IgD-negative memory B cell (primary cell): ENCODE results near the gene CDC42BPB. TPM values are rescaled to one million over a fixed set of nuclear protein-coding genes. Genes with fewer than 3 reads are reported as not detected.

ENCODE experiments used
- H3K27ac Mint-ChIP-seq, 3 donors: one replicate each; pipeline ENCODE4 v1.8.0; 2020 to 2022; ENCODE audit warnings: mild to moderate bottlenecking in 3 of 3, mixed read lengths in 3 of 3, moderate library complexity in 1 of 3
- H3K27me3 Mint-ChIP-seq: one replicate; pipeline ENCODE4 v1.8.0; 2021; ENCODE audit warnings: mixed read lengths
- H3K36me3 Mint-ChIP-seq: one replicate; pipeline ENCODE4 v1.8.0; 2020; ENCODE audit warnings: mild to moderate bottlenecking, mixed read lengths
- H3K4me1 Mint-ChIP-seq, 3 donors: one replicate each; pipeline ENCODE4 v1.8.0; 2020 to 2022; ENCODE audit warnings: mixed read lengths in 3 of 3, mild to moderate bottlenecking in 1 of 3
- H3K4me3 Mint-ChIP-seq, 4 donors: one replicate each; pipeline ENCODE4 v1.8.0; 2020 to 2022; ENCODE audit warnings: mild to moderate bottlenecking in 4 of 4, mixed read lengths in 4 of 4, moderate library complexity in 3 of 4
- H3K9me3 Mint-ChIP-seq, 3 donors: one replicate each; pipeline ENCODE4 v1.8.0; 2020 to 2021; ENCODE audit warnings: mixed read lengths in 3 of 3, mild to moderate bottlenecking in 1 of 3
- polyA plus RNA-seq: library from polyadenylated mRNA; unstranded; fragments of 300-500 nt; fragmentation: Illumina TruSeq; gene quantifications from one replicate; pipeline ENCODE4 v1.2.3, GENCODE V29; 2021

Gene CDC42BPB
- polyA plus RNA-seq, 1 donor from 2014 or later, result 1.2 TPM

- Mint-ChIP-seq H3K27me3 (peaks cover 3% of the 10 kb centered on the region), H3K36me3 (peaks cover 1% of the 10 kb centered on the region), H3K27ac (no peak overlapping the region), H3K9me3 (no peaks in the 10 kb centered on the region), H3K4me1 (peaks cover 4 to 8% (median 8%) of the 10 kb centered on the region in 3 donors), H3K4me3 (peak overlapping the region; percentile 30 to 66 (median 57))
Measured at GRCh38 chr14:102923925-102924486, 133.3 kb downstream of the CDC42BPB start.

DNA sequence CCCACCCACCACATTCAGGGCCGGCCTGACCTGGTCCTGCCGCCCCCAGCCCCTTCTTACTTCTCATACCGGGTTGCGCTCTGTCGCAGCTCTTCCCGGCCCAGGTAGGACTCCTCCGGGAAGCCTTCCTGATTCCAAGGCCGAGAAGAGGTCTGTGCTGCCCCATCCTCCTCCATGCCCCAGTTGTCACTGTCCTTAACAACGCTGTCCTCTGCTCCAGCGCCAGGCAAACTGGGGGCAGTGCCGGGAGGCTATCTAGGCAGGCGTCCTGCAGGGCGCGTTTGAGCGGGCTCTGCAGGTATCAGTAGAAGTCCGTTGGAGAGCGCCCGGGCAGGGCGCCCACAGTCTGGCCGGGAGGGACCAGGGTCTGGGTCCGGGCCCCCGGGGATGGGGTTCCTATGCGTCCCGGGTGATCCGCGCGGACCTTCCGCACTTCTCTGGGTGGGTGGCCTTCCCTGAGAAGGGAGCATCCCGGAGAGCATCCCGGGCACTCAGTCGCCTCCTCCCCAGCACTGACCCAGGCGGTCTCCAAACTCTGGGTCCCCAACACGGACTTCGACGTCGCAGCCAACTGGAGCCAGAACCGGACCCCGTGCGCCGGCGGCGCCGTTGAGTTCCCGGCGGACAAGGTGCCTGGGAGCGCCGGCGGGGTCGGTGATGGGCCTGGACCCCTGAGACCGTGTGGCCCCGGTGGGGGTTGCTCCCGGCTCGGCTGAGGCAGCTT, 134.0 kb downstream of the CDC42BPB start:
- peak overlapping the region in 2 of 4 donors; percentile 81 to 92 for H3K4me3 Mint-ChIP-seq
- peak overlapping the region in 2 of 3 donors; percentile 68 to 73 for H3K27ac Mint-ChIP-seq
- peaks cover 1% of the 10 kb centered on the region for H3K36me3 Mint-ChIP-seq
- H3K4me1 Mint-ChIP-seq, result peaks cover 4 to 8% (median 8%) of the 10 kb centered on the region in 3 donors
- peaks cover 3% of the 10 kb centered on the region for H3K27me3 Mint-ChIP-seq
- H3K9me3 Mint-ChIP-seq, result no peaks in the 10 kb centered on the region

GRCh38 chr14:102922490-102923200, 134.7 kb downstream of the CDC42BPB start, which contains the start of gene AMN:
AMN (plus strand) TSS chr14:102922663; CDS start chr14:102922689, 26 bp downstream.
- peak within 1 kb of the TSS in 2 of 4 donors; percentile 81 to 92 for H3K4me3 Mint-ChIP-seq
- H3K4me1 Mint-ChIP-seq, result peaks cover 4 to 11% (median 8%) of the 10 kb centered on the region in 3 donors
- peaks cover 1% of the 10 kb centered on the region for H3K36me3 Mint-ChIP-seq
- peak within 1 kb of the TSS in 2 of 3 donors; percentile 68 to 73 for H3K27ac Mint-ChIP-seq
- H3K27me3 Mint-ChIP-seq, result peaks cover 3% of the 10 kb centered on the region
- H3K9me3 Mint-ChIP-seq, result no peaks in the 10 kb centered on the region

- Mint-ChIP-seq H3K9me3 (no peaks in the 10 kb centered on the region), H3K27me3 (peaks cover 5% of the 10 kb centered on the region), H3K4me3 (no peak overlapping the region), H3K36me3 (peaks cover 1% of the 10 kb centered on the region), H3K27ac (no peak overlapping the region), H3K4me1 (peaks cover 16 to 19% (median 17%) of the 10 kb centered on the region in 3 donors)
Measured at GRCh38 chr14:102920998-102921304, 136.4 kb downstream of the CDC42BPB start.

GRCh38 chr14:102920273-102920997, 136.9 kb downstream of the CDC42BPB start:
- Mint-ChIP-seq H3K4me1 (peaks cover 19 to 23% (median 20%) of the 10 kb centered on the region in 3 donors), H3K4me3 (no peak overlapping the region), H3K27ac (no peak overlapping the region), H3K27me3 (peaks cover 5% of the 10 kb centered on the region), H3K36me3 (no peaks in the 10 kb centered on the region), H3K9me3 (no peaks in the 10 kb centered on the region)

DNA sequence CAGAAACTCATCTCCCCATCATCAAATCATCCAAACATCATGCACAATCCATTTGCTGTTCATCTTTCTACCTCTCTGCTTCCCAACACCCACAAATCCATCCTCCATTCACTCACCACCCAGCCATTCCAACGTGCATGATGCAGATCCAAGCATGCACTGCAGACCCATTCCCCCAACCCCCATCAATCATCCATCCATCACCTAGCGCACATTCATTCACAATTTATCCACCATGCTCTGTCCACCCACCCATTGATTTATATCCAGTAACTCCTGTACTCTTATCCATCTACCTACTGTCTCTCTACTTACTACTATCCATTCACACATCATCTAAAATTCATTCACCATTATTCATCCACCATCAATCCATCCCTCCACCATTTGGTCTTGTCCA, 138.9 kb downstream of the CDC42BPB start:
- H3K4me1 Mint-ChIP-seq, result peaks cover 28 to 35% (median 33%) of the 10 kb centered on the region in 3 donors
- no peaks in the 10 kb centered on the region for H3K36me3 Mint-ChIP-seq
- H3K9me3 Mint-ChIP-seq, result no peaks in the 10 kb centered on the region
- peaks cover 5% of the 10 kb centered on the region for H3K27me3 Mint-ChIP-seq
- H3K4me3 Mint-ChIP-seq, result no peak overlapping the region
- no peak overlapping the region for H3K27ac Mint-ChIP-seq

DNA sequence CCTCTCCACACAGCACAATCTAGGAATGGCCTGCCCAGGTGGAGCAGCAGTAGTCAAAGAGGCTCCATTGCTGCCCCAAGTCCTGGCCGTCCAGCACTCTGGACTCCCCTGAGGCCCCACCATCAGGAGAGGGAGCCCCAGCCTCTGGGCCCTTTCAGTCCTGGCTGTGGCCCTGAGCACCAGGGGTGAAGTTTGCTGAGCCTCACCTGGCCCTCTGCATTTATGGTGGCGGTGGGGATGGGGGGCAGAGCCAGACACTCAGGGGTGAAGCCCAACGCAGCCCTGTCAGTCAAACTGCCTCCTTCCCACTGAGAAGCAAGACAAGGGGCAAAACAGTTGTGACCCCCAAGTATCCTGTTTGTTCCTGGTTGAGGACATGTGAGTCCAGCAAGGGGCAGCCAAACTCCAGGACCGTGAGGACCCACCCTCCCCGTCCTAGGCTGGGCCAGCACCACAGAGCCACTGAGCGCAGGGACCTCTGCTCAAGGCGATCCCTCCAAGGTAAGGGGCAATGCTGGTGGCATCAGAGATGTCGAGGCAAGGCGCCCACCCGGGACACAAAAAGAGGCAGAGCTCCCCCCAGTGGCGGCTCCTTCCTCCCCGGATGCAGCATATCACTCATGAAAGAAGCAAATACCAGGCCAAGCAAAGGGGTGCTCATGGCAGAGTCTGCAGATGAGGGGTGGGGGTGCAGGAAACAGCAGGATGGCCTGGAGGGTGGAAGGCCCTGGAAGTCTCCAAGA, 139.7 kb downstream of the CDC42BPB start:
- H3K27ac Mint-ChIP-seq, result peak overlapping the region in 1 of 3 donors; percentile 95
- H3K4me1 Mint-ChIP-seq, result peaks cover 28 to 35% (median 30%) of the 10 kb centered on the region in 3 donors
- peaks cover 2% of the 10 kb centered on the region for H3K27me3 Mint-ChIP-seq
- H3K36me3 Mint-ChIP-seq, result no peaks in the 10 kb centered on the region
- peak overlapping the region in 2 of 4 donors; percentile 29 to 78 for H3K4me3 Mint-ChIP-seq
- no peaks in the 10 kb centered on the region for H3K9me3 Mint-ChIP-seq

DNA sequence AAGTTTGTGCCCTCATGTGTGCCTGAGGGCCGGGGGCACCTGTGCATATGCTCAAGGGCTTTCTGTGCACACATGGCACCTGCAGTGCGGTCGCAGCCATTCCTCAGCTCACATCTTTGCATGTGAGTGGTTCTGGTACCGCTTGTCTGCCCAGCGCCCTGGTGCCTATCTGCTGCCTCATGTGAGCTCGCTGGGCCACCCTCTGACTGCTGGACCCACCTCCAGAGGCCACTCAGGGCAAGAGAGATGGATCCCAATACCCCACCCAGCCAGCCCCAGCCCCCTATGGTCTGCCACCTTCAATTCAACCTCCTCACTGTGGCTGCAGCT, 140.3 kb downstream of the CDC42BPB start:
- H3K9me3 Mint-ChIP-seq, result no peaks in the 10 kb centered on the region
- H3K4me3 Mint-ChIP-seq, result peak overlapping the region in 2 of 4 donors; percentile 29 to 78
- peak overlapping the region in 2 of 3 donors; percentile 92 to 95 for H3K27ac Mint-ChIP-seq
- no peaks in the 10 kb centered on the region for H3K36me3 Mint-ChIP-seq
- H3K4me1 Mint-ChIP-seq, result peaks cover 28 to 35% (median 30%) of the 10 kb centered on the region in 3 donors
- peaks cover 2% of the 10 kb centered on the region for H3K27me3 Mint-ChIP-seq

DNA sequence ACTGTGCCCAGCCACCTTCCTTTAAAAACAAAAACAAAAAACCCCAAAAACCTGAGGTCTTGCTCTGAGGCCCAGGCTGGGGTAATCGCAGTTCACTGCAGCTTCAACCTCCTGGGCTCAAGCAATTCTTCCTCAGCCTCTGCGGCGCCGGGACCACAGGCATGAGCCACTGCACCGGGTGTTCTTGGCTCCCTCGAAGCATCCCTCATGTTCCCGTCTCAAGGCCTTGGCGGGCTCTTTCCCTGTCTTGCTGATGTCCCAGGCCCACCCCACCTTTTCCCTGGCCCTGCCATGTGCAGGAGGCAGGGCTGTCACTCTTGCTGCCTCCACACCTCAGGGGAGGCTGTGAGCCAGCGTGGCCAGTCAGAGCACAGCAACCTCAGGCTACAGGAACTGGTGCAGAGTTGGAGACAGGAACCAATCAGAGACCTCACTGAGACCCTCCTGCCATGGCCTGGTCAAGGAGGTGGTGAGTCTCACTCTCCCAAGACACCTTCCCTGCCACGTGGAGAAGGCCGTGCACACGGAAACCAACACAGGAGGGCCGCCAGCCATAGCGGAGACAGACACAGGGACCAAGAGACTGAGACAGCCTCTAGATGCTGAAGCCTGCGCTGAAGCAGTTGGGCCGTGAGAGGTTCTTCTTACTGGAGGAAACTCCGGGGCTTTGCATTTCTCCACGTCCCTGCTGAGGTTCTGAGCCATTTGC, 140.8 kb downstream of the CDC42BPB start:
- Mint-ChIP-seq H3K4me1 (peaks cover 28 to 35% (median 30%) of the 10 kb centered on the region in 3 donors), H3K27ac (peak overlapping the region in 2 of 3 donors; percentile 92 to 95), H3K4me3 (peak overlapping the region in 2 of 4 donors; percentile 63 to 81), H3K36me3 (no peaks in the 10 kb centered on the region), H3K9me3 (no peaks in the 10 kb centered on the region), H3K27me3 (peaks cover 2% of the 10 kb centered on the region)

DNA sequence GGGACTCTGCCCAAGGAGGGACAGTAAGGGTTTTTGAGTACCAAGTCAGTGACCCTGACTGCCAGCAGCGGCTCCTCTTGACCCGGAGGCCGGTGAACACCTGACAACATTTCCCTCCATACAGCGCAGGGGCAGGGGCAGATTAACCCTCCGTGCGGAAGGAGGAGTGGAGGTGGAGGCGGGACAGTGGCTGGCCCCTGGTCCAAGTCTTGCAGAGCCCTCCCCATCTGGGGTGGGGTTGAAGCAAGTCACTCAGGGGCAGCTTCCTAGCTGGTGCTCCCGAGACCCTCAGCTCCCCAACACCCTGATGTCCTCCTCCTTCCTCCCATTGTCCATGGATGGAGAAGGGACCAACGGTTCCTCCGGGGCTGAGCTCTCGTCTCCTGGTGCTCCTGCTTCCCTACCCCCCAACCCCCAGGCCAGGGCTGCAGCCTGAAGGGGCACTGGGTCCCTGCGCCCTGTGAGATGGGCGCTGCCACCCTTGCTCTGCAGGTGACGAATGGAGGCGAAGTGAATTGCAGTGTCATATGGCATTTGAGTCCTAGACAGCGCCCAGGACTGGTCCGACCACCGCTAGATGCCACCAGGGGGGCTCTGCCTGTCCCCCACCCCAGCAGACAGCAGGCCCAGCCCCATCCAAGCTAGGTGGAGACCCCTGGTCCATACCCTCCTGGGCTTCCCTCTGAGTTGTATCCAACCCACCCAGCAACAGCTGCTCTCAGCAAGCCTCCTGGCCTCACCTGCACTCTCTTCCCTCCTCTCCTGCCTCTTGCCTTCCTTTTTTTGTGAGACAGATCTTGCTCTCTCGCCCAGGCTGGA, 141.8 kb downstream of the CDC42BPB start:
- peaks cover 1% of the 10 kb centered on the region for H3K36me3 Mint-ChIP-seq
- H3K4me3 Mint-ChIP-seq, result peak overlapping the region in 3 of 4 donors; percentile 41 to 53 (median 49)
- H3K27me3 Mint-ChIP-seq, result peaks cover 2% of the 10 kb centered on the region
- H3K27ac Mint-ChIP-seq, result peak overlapping the region; percentile 63 to 95 (median 81)
- H3K9me3 Mint-ChIP-seq, result no peaks in the 10 kb centered on the region
- peaks cover 30 to 38% (median 35%) of the 10 kb centered on the region in 3 donors for H3K4me1 Mint-ChIP-seq

- H3K27me3 Mint-ChIP-seq, result peaks cover 2% of the 10 kb centered on the region
- peaks cover 30 to 38% (median 35%) of the 10 kb centered on the region in 3 donors for H3K4me1 Mint-ChIP-seq
- peak overlapping the region; percentile 44 to 86 (median 69) for H3K4me3 Mint-ChIP-seq
- H3K36me3 Mint-ChIP-seq, result peaks cover 1% of the 10 kb centered on the region
- H3K9me3 Mint-ChIP-seq, result no peaks in the 10 kb centered on the region
- peak overlapping the region in 2 of 3 donors; percentile 63 to 80 for H3K27ac Mint-ChIP-seq
Measured at GRCh38 chr14:102914474-102915291, 142.7 kb downstream of the CDC42BPB start.
